ENCODE measurements around the gene ATP5F1E.

The ATP5F1E gene

GRCh38 chr20:59004493-59004762 lies 27.7 kb downstream of the ATP5F1E start:
- Mint-ChIP-seq H3K4me3 (peak overlapping the region; percentile 82), H3K9me3 (no peaks in the 10 kb centered on the region), H3K4me1 (ENCODE audit: low read depth in 2 of 2) (peaks cover 33 to 35% of the 10 kb centered on the region in 2 donors), H3K27ac (peak overlapping the region; percentile 93 to 97), H3K36me3 (ENCODE audit: insufficient read depth) (peaks cover 12% of the 10 kb centered on the region), H3K27me3 (no peaks in the 10 kb centered on the region)
- ATAC-seq (replicated peaks) = no peak
- DNase-seq = peak; percentile 33 to 44 (median 40)

GRCh38 chr20:59003836-59004492 lies 28.2 kb downstream of the ATP5F1E start:
- H3K36me3 Mint-ChIP-seq (ENCODE audit: insufficient read depth) = peaks cover 15% of the 10 kb centered on the region
- H3K9me3 Mint-ChIP-seq = no peaks in the 10 kb centered on the region
- DNase-seq = no peak
- H3K4me3 Mint-ChIP-seq = peak overlapping the region; percentile 82
- H3K27ac Mint-ChIP-seq = peak overlapping the region; percentile 93 to 97
- H3K4me1 Mint-ChIP-seq (ENCODE audit: low read depth in 2 of 2) = peaks cover 33 to 35% of the 10 kb centered on the region in 2 donors
- no peaks in the 10 kb centered on the region for H3K27me3 Mint-ChIP-seq
- no peak for ATAC-seq (replicated peaks)

- H3K27ac Mint-ChIP-seq = peak overlapping the region; percentile 93 to 97
- no peaks in the 10 kb centered on the region for H3K27me3 Mint-ChIP-seq
- ATAC-seq (replicated peaks) (no peak), DNase-seq (no peak)
- H3K4me1 Mint-ChIP-seq (ENCODE audit: low read depth in 2 of 2) = peaks cover 33 to 35% of the 10 kb centered on the region in 2 donors
- H3K36me3 Mint-ChIP-seq (ENCODE audit: insufficient read depth) = peaks cover 20% of the 10 kb centered on the region
- no peak overlapping the region for H3K4me3 Mint-ChIP-seq
- H3K9me3 Mint-ChIP-seq = no peaks in the 10 kb centered on the region
These were observed 29.2 kb downstream of the ATP5F1E start for GRCh38 chr20:59002874-59003399.

- ATAC-seq (replicated peaks) = no peak
- no peak for DNase-seq
- Mint-ChIP-seq H3K36me3 (ENCODE audit: insufficient read depth) (peaks cover 23% of the 10 kb centered on the region), H3K27me3 (no peaks in the 10 kb centered on the region), H3K9me3 (no peaks in the 10 kb centered on the region), H3K27ac (peak overlapping the region in 1 of 2 donors; percentile 97), H3K4me1 (ENCODE audit: low read depth in 2 of 2) (peaks cover 30 to 35% of the 10 kb centered on the region in 2 donors), H3K4me3 (no peak overlapping the region)
These were observed 29.7 kb downstream of the ATP5F1E start for GRCh38 chr20:59002388-59002787.

- peaks cover 31% of the 10 kb centered on the region for H3K36me3 Mint-ChIP-seq (ENCODE audit: insufficient read depth)
- peaks cover 30 to 35% of the 10 kb centered on the region in 2 donors for H3K4me1 Mint-ChIP-seq (ENCODE audit: low read depth in 2 of 2)
- no peak overlapping the region for H3K27ac Mint-ChIP-seq
- H3K27me3 Mint-ChIP-seq = no peaks in the 10 kb centered on the region
- no peaks in the 10 kb centered on the region for H3K9me3 Mint-ChIP-seq
- no peak for DNase-seq
- no peak for ATAC-seq (replicated peaks)
- no peak overlapping the region for H3K4me3 Mint-ChIP-seq
These were observed 30.5 kb downstream of the ATP5F1E start for GRCh38 chr20:59001449-59002171.

GRCh38 chr20:59001068-59001448 lies 31.1 kb downstream of the ATP5F1E start:
- DNase-seq = no peak
- H3K4me3 Mint-ChIP-seq = no peak overlapping the region
- ATAC-seq (replicated peaks) = no peak
- no peak overlapping the region for H3K27ac Mint-ChIP-seq
- peaks cover 36% of the 10 kb centered on the region for H3K36me3 Mint-ChIP-seq (ENCODE audit: insufficient read depth)
- peaks cover 27 to 33% of the 10 kb centered on the region in 2 donors for H3K4me1 Mint-ChIP-seq (ENCODE audit: low read depth in 2 of 2)
- no peaks in the 10 kb centered on the region for H3K27me3 Mint-ChIP-seq
- no peaks in the 10 kb centered on the region for H3K9me3 Mint-ChIP-seq

- Mint-ChIP-seq H3K36me3 (ENCODE audit: insufficient read depth) (peaks cover 43% of the 10 kb centered on the region), H3K27ac (no peak overlapping the region), H3K4me3 (no peak overlapping the region)
These were observed 31.8 kb downstream of the ATP5F1E start for GRCh38 chr20:59000326-59000725.

GRCh38 chr20:58998656-58999055 lies 33.5 kb downstream of the ATP5F1E start:
- Mint-ChIP-seq H3K36me3 (ENCODE audit: insufficient read depth) (peaks cover 55% of the 10 kb centered on the region), H3K4me1 (ENCODE audit: low read depth in 2 of 2) (peaks cover 5 to 10% of the 10 kb centered on the region in 2 donors), H3K4me3 (no peak overlapping the region), H3K27ac (no peak overlapping the region), H3K9me3 (no peaks in the 10 kb centered on the region), H3K27me3 (no peaks in the 10 kb centered on the region)
- DNase-seq = no peak
- no peak for ATAC-seq (replicated peaks)

More at GRCh38 chr20:59000326-59000725, 31.8 kb downstream of the ATP5F1E start:
- Mint-ChIP-seq H3K4me1 (ENCODE audit: low read depth in 2 of 2) (peaks cover 20 to 26% of the 10 kb centered on the region in 2 donors), H3K9me3 (no peaks in the 10 kb centered on the region), H3K27me3 (no peaks in the 10 kb centered on the region)
- DNase-seq (no peak), ATAC-seq (replicated peaks) (no peak)

GRCh38 chr20:58997141-58997770 lies 34.9 kb downstream of the ATP5F1E start:
- Mint-ChIP-seq H3K9me3 (no peaks in the 10 kb centered on the region), H3K4me3 (no peak overlapping the region), H3K4me1 (ENCODE audit: low read depth in 2 of 2) (peaks cover 0 to under 1% of the 10 kb centered on the region in 2 donors), H3K27me3 (no peaks in the 10 kb centered on the region), H3K27ac (peak overlapping the region in 1 of 2 donors; percentile 57), H3K36me3 (ENCODE audit: insufficient read depth) (peaks cover 66% of the 10 kb centered on the region)
- DNase-seq (no peak), ATAC-seq (replicated peaks) (no peak)

GRCh38 chr20:58996226-58996611 lies 35.9 kb downstream of the ATP5F1E start:
- Mint-ChIP-seq H3K9me3 (no peaks in the 10 kb centered on the region), H3K27ac (peak overlapping the region in 1 of 2 donors; percentile 38), H3K4me3 (no peak overlapping the region), H3K4me1 (ENCODE audit: low read depth in 2 of 2) (no peaks in the 10 kb centered on the region), H3K27me3 (no peaks in the 10 kb centered on the region), H3K36me3 (ENCODE audit: insufficient read depth) (peaks cover 75% of the 10 kb centered on the region)
- ATAC-seq (replicated peaks) (no peak), DNase-seq (no peak)

GRCh38 chr20:58995461-58996225 lies 36.5 kb downstream of the ATP5F1E start:
- ATAC-seq (replicated peaks) (no peak), DNase-seq (no peak)
- Mint-ChIP-seq H3K4me1 (ENCODE audit: low read depth in 2 of 2) (no peaks in the 10 kb centered on the region), H3K4me3 (no peak overlapping the region), H3K36me3 (ENCODE audit: insufficient read depth) (peaks cover 81% of the 10 kb centered on the region), H3K27ac (peak overlapping the region in 1 of 2 donors; percentile 38), H3K9me3 (no peaks in the 10 kb centered on the region), H3K27me3 (no peaks in the 10 kb centered on the region)

GRCh38 chr20:58994390-58995159 lies 37.6 kb downstream of the ATP5F1E start:
- DNase-seq = no peak
- Mint-ChIP-seq H3K27ac (no peak overlapping the region), H3K27me3 (no peaks in the 10 kb centered on the region), H3K9me3 (no peaks in the 10 kb centered on the region), H3K36me3 (ENCODE audit: insufficient read depth) (peaks cover 87% of the 10 kb centered on the region), H3K4me3 (no peak overlapping the region), H3K4me1 (ENCODE audit: low read depth in 2 of 2) (no peaks in the 10 kb centered on the region)
- ATAC-seq (replicated peaks) = no peak

All from effector memory CD8-positive, alpha-beta T cell (primary cell).